ENCODE measurements around the gene XYLT1.

The XYLT1 gene

DNA sequence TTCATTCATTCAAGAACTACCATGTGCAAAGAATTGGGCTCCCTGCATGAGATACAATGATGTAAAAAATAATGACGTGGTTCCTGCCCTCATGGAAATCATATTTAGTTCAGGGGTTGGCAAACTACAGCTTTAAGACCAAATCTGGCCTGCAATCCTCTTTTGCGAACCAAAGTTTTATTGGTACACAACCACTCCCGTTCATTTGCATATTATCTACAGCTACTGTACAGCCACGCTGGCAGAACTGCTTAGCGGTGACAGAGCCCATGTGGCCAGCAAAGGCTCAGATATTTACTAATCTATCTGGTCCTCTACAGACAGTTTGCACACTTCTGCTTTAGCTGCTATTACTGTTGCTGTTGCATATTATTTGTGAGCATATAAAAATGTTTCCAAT lies 167.7 kb downstream of the XYLT1 start:
- no peak overlapping the region for H2BK120ac ChIP-seq (ENCODE audit: low read depth, low read length)
- no peak overlapping the region for H3K27ac ChIP-seq (ENCODE audit: low read depth, low read length)
- no peak overlapping the region for H3K4me3 ChIP-seq (ENCODE audit: low read length)
- peaks cover 4% of the 10 kb centered on the region for H3K79me1 ChIP-seq (ENCODE audit: low read length)
- H3K36me3 ChIP-seq (ENCODE audit: control insufficient read depth, insufficient read depth, low read length), result no peaks in the 10 kb centered on the region
- H4K5ac ChIP-seq (ENCODE audit: low read length), result no peak overlapping the region
- H3K4me1 ChIP-seq (ENCODE audit: control insufficient read depth, low read depth, low read length), result peaks cover 3% of the 10 kb centered on the region
- no peak overlapping the region for H4K8ac ChIP-seq (ENCODE audit: low read depth, low read length)
- no peaks in the 10 kb centered on the region for H3K79me2 ChIP-seq (ENCODE audit: control insufficient read depth, insufficient read depth, low read length)
- DNase-seq, result no peak
- H3K23ac ChIP-seq (ENCODE audit: low read length), result no peak overlapping the region
- no peak overlapping the region for H2BK5ac ChIP-seq (ENCODE audit: low read length)
- H2BK15ac ChIP-seq (replicated peaks; ENCODE audit: low read depth), result no peak overlapping the region
- WGBS (ENCODE audit: extremely low coverage, insufficient coverage, low lambda C conversion rate), result no CpG with 5 or more reads among the region's 5 CpGs
- no peak overlapping the region for H3K18ac ChIP-seq (ENCODE audit: low read length)
- no peak overlapping the region for H3K4me2 ChIP-seq (ENCODE audit: low read length)
- H3K4ac ChIP-seq (ENCODE audit: low read depth, low read length), result no peak overlapping the region
- H3K27me3 ChIP-seq (ENCODE audit: insufficient read depth, low read length, poor library complexity), result no peaks in the 10 kb centered on the region
- H3K56ac ChIP-seq (ENCODE audit: low read length), result no peak overlapping the region
- no peak overlapping the region for H2AK5ac ChIP-seq (ENCODE audit: low read length)
- no peak overlapping the region for H3K9ac ChIP-seq (ENCODE audit: low read length)

DNA sequence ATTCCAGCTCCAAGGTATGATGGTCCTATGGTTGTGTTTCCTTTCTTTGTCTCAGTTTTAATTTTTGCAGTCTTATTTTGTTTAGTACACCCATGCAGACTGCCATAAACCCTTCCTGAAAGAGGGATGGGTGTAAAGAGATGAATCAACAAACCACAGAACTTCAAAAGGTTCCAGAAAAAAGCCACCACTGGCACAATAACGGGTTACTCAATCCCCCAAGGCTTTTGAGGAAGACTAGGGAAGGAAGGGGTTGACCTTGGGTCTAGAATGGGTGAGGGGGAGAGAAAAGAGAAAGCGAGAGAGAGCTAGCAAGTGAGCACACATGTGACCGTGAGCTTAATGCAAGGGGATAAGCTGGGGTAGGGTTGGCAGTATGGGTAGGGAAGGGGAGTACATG lies 168.1 kb downstream of the XYLT1 start:
- Histone ChIP-seq H3K4ac (ENCODE audit: low read depth, low read length) (no peak overlapping the region), H3K4me2 (ENCODE audit: low read length) (no peak overlapping the region), H3K27ac (ENCODE audit: low read depth, low read length) (no peak overlapping the region), H4K5ac (ENCODE audit: low read length) (no peak overlapping the region), H3K9ac (ENCODE audit: low read length) (no peak overlapping the region), H3K56ac (ENCODE audit: low read length) (no peak overlapping the region), H2BK5ac (ENCODE audit: low read length) (no peak overlapping the region), H2BK120ac (ENCODE audit: low read depth, low read length) (no peak overlapping the region), H3K4me3 (ENCODE audit: low read length) (no peak overlapping the region), H3K36me3 (ENCODE audit: control insufficient read depth, insufficient read depth, low read length) (no peaks in the 10 kb centered on the region), H3K79me2 (ENCODE audit: control insufficient read depth, insufficient read depth, low read length) (no peaks in the 10 kb centered on the region), H2AK5ac (ENCODE audit: low read length) (no peak overlapping the region), H3K4me1 (ENCODE audit: control insufficient read depth, low read depth, low read length) (peaks cover 3% of the 10 kb centered on the region), H3K23ac (ENCODE audit: low read length) (no peak overlapping the region), H4K8ac (ENCODE audit: low read depth, low read length) (no peak overlapping the region), H3K18ac (ENCODE audit: low read length) (no peak overlapping the region), H2BK15ac (replicated peaks; ENCODE audit: low read depth) (no peak overlapping the region), H3K79me1 (ENCODE audit: low read length) (peaks cover 5% of the 10 kb centered on the region), H3K27me3 (ENCODE audit: insufficient read depth, low read length, poor library complexity) (no peaks in the 10 kb centered on the region)
- no CpG with 5 or more reads among the region's 3 CpGs for WGBS (ENCODE audit: extremely low coverage, insufficient coverage, low lambda C conversion rate)
- no peak for DNase-seq

DNA sequence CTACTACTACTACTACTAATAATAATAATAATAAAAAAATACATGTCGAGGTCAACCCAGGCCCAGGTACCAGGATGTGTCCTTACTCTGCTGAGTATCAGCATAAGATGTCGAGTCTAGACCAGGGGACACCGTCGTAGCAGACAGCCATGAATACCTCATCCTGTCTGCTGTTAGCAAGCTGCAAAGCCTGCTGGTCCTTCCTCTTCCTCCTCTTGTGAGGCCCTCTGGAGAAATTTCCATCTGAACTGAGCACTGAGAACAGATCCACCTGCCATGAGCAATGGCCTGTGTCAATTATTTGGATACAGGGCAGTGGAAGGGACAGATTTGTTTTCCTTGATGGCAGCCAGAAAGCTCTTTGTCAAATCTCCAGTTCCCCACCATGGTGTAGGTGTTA lies 168.5 kb downstream of the XYLT1 start:
- Histone ChIP-seq H3K4me2 (ENCODE audit: low read length) (no peak overlapping the region), H3K27ac (ENCODE audit: low read depth, low read length) (no peak overlapping the region), H3K4me1 (ENCODE audit: control insufficient read depth, low read depth, low read length) (peaks cover 3% of the 10 kb centered on the region), H3K56ac (ENCODE audit: low read length) (no peak overlapping the region), H3K27me3 (ENCODE audit: insufficient read depth, low read length, poor library complexity) (no peaks in the 10 kb centered on the region), H3K9ac (ENCODE audit: low read length) (no peak overlapping the region), H4K8ac (ENCODE audit: low read depth, low read length) (no peak overlapping the region), H3K4ac (ENCODE audit: low read depth, low read length) (no peak overlapping the region), H3K18ac (ENCODE audit: low read length) (no peak overlapping the region), H2BK15ac (replicated peaks; ENCODE audit: low read depth) (no peak overlapping the region), H2AK5ac (ENCODE audit: low read length) (no peak overlapping the region), H3K23ac (ENCODE audit: low read length) (no peak overlapping the region), H2BK120ac (ENCODE audit: low read depth, low read length) (no peak overlapping the region), H3K79me2 (ENCODE audit: control insufficient read depth, insufficient read depth, low read length) (no peaks in the 10 kb centered on the region), H4K5ac (ENCODE audit: low read length) (no peak overlapping the region), H3K79me1 (ENCODE audit: low read length) (peaks cover 5% of the 10 kb centered on the region), H3K36me3 (ENCODE audit: control insufficient read depth, insufficient read depth, low read length) (no peaks in the 10 kb centered on the region), H3K4me3 (ENCODE audit: low read length) (no peak overlapping the region), H2BK5ac (ENCODE audit: low read length) (no peak overlapping the region)
- no CpG with 5 or more reads among the region's 4 CpGs for WGBS (ENCODE audit: extremely low coverage, insufficient coverage, low lambda C conversion rate)
- DNase-seq, result no peak

DNA sequence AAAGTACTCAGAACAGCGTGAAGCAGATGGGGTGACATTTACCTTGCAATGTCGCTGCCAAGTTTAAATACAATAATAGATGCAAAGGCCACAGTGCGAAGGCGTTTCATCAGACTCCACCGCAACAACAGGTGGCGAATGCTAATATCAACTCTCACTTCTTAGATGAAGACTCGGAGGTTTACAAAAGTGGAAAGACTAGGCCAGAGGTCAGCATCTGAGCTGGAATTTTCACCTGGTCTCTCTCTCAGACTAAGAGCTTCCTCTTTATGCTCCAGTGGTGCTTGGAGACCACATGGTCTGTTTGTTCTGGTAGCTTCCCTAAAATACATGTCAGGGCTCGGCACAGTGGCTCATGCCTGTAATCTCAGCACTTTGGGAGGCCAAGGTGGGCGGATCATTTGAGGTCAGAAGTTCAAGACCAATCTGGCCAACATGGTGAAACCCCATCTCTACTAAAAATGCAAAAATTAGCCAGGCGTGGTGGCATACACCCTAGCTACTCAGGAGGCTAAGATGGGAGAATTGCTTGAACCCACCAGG lies 169.1 kb downstream of the XYLT1 start:
- H3K23ac ChIP-seq (ENCODE audit: low read length), result no peak overlapping the region
- peaks cover 5% of the 10 kb centered on the region for H3K79me1 ChIP-seq (ENCODE audit: low read length)
- no peak overlapping the region for H2AK5ac ChIP-seq (ENCODE audit: low read length)
- no peak overlapping the region for H4K5ac ChIP-seq (ENCODE audit: low read length)
- no peak overlapping the region for H3K18ac ChIP-seq (ENCODE audit: low read length)
- H2BK120ac ChIP-seq (ENCODE audit: low read depth, low read length), result no peak overlapping the region
- H3K27ac ChIP-seq (ENCODE audit: low read depth, low read length), result no peak overlapping the region
- no CpG with 5 or more reads among the region's 10 CpGs for WGBS (ENCODE audit: extremely low coverage, insufficient coverage, low lambda C conversion rate)
- peaks cover 3% of the 10 kb centered on the region for H3K4me1 ChIP-seq (ENCODE audit: control insufficient read depth, low read depth, low read length)
- no peak for DNase-seq
- H3K4me2 ChIP-seq (ENCODE audit: low read length), result no peak overlapping the region
- H3K79me2 ChIP-seq (ENCODE audit: control insufficient read depth, insufficient read depth, low read length), result no peaks in the 10 kb centered on the region
- no peaks in the 10 kb centered on the region for H3K36me3 ChIP-seq (ENCODE audit: control insufficient read depth, insufficient read depth, low read length)
- H3K27me3 ChIP-seq (ENCODE audit: insufficient read depth, low read length, poor library complexity), result no peaks in the 10 kb centered on the region
- no peak overlapping the region for H3K56ac ChIP-seq (ENCODE audit: low read length)
- H4K8ac ChIP-seq (ENCODE audit: low read depth, low read length), result no peak overlapping the region
- H2BK5ac ChIP-seq (ENCODE audit: low read length), result no peak overlapping the region
- H3K4ac ChIP-seq (ENCODE audit: low read depth, low read length), result no peak overlapping the region
- no peak overlapping the region for H2BK15ac ChIP-seq (replicated peaks; ENCODE audit: low read depth)
- H3K4me3 ChIP-seq (ENCODE audit: low read length), result no peak overlapping the region
- no peak overlapping the region for H3K9ac ChIP-seq (ENCODE audit: low read length)

DNA sequence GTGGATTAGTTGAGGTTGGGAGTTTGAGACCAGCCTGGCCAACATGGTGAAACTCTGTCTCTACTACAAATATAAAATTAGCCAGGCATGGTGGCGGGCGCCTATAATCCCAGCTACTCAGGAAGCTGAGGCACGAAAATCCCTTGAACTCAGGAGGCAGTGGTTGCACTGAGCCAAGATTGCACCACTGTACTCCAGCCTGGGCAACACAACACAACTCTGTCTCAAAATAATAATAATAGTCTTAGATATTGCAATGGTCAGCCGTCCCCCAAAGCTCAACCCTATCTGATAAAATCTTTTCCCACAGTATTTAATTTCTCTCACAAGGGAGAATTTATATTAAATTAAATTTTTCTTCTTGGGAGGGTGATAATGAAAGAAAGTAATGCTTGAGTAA lies 169.6 kb downstream of the XYLT1 start:
- Histone ChIP-seq H3K79me1 (ENCODE audit: low read length) (peaks cover 5% of the 10 kb centered on the region), H2AK5ac (ENCODE audit: low read length) (no peak overlapping the region), H3K27ac (ENCODE audit: low read depth, low read length) (no peak overlapping the region), H2BK120ac (ENCODE audit: low read depth, low read length) (no peak overlapping the region), H2BK15ac (replicated peaks; ENCODE audit: low read depth) (no peak overlapping the region), H3K4me2 (ENCODE audit: low read length) (no peak overlapping the region), H3K9ac (ENCODE audit: low read length) (no peak overlapping the region), H3K36me3 (ENCODE audit: control insufficient read depth, insufficient read depth, low read length) (no peaks in the 10 kb centered on the region), H4K8ac (ENCODE audit: low read depth, low read length) (no peak overlapping the region), H3K4me1 (ENCODE audit: control insufficient read depth, low read depth, low read length) (peaks cover 3% of the 10 kb centered on the region), H4K5ac (ENCODE audit: low read length) (no peak overlapping the region), H3K27me3 (ENCODE audit: insufficient read depth, low read length, poor library complexity) (no peaks in the 10 kb centered on the region), H3K4me3 (ENCODE audit: low read length) (no peak overlapping the region), H3K79me2 (ENCODE audit: control insufficient read depth, insufficient read depth, low read length) (no peaks in the 10 kb centered on the region), H3K56ac (ENCODE audit: low read length) (no peak overlapping the region), H3K18ac (ENCODE audit: low read length) (no peak overlapping the region), H3K23ac (ENCODE audit: low read length) (no peak overlapping the region), H3K4ac (ENCODE audit: low read depth, low read length) (no peak overlapping the region), H2BK5ac (ENCODE audit: low read length) (no peak overlapping the region)
- no CpG with 5 or more reads among the region's 4 CpGs for WGBS (ENCODE audit: extremely low coverage, insufficient coverage, low lambda C conversion rate)
- DNase-seq, result no peak

DNA sequence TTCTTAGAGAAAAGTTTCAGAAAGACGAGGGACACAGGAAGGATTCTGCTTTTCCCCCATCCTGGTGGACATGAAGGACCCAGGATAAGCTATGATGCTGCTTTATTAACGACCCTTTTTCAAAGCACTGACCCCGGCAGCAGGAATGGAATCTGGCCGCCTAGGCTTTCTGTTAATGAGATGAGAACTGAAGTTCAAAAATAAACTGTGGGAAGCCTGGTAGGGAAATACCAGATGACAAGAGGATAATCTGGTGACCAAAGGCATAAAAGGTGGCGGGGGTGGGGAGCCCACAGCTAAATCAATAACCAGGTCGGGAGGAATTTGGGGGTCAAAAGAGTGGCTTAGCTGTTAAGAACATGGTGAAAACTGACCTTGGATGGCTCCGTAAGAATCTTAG lies 171.0 kb downstream of the XYLT1 start:
- Histone ChIP-seq H3K27ac (ENCODE audit: low read depth, low read length) (no peak overlapping the region), H4K5ac (ENCODE audit: low read length) (no peak overlapping the region), H3K4me3 (ENCODE audit: low read length) (no peak overlapping the region), H3K9ac (ENCODE audit: low read length) (no peak overlapping the region), H3K36me3 (ENCODE audit: control insufficient read depth, insufficient read depth, low read length) (no peaks in the 10 kb centered on the region), H3K18ac (ENCODE audit: low read length) (no peak overlapping the region), H3K79me2 (ENCODE audit: control insufficient read depth, insufficient read depth, low read length) (no peaks in the 10 kb centered on the region), H3K4ac (ENCODE audit: low read depth, low read length) (no peak overlapping the region), H2BK15ac (replicated peaks; ENCODE audit: low read depth) (no peak overlapping the region), H3K79me1 (ENCODE audit: low read length) (peaks cover 5% of the 10 kb centered on the region), H3K56ac (ENCODE audit: low read length) (no peak overlapping the region), H3K4me1 (ENCODE audit: control insufficient read depth, low read depth, low read length) (peaks cover 3% of the 10 kb centered on the region), H2AK5ac (ENCODE audit: low read length) (no peak overlapping the region), H3K23ac (ENCODE audit: low read length) (no peak overlapping the region), H3K4me2 (ENCODE audit: low read length) (no peak overlapping the region), H2BK120ac (ENCODE audit: low read depth, low read length) (no peak overlapping the region), H3K27me3 (ENCODE audit: insufficient read depth, low read length, poor library complexity) (no peaks in the 10 kb centered on the region), H2BK5ac (ENCODE audit: low read length) (no peak overlapping the region), H4K8ac (ENCODE audit: low read depth, low read length) (no peak overlapping the region)
- no peak for DNase-seq
- no CpG with 5 or more reads among the region's 7 CpGs for WGBS (ENCODE audit: extremely low coverage, insufficient coverage, low lambda C conversion rate)
